Bone marrow (tissue), 2 donors: Measurements from ENCODE around the gene EXOSC10.
"Not testable (repeated sequence)": the region's sequence is repeated elsewhere in the genome, so short reads cannot be mapped to it uniquely, and the experiment has no call there.

Experiments used
- DNase-seq, 2 donors: peaks; one replicate each; lab custom pipeline; 2025; lab: John Stamatoyannopoulos, UW

The EXOSC10 gene

DNA sequence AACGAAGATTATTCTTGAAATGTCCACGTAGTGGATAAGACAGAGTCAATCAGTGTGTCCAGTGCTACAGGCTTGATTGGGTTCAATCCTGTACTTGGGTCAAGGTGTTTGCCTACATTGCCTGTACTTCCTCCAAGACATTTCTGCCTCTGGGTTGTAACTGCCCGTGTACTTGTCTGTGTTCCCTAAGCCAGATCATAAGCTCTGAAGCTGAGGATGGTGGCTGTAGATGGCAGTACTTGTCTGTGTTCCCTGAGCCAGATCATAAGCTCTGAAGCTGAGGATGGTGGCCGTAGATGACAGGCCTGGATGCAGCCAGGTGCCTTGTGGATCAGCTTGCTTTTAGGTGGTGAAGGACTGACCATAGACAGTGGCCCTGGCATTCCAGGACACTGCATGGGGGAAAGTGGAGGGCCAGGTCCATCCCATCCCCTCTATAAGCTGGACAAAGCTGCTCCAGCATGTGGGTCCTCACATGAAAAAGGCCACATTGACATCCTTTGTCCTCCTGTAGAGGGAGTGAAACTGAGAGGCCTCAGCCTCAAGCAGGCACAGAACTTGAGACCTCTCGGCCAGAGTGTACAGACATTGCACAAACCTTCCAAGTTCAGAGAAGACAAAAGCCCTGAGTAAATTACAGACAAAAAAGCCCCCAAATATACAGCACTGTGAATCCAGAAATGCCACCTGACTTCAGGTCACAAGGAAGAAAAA is 37.9 kb downstream of the EXOSC10 start:
- no peak for DNase-seq

- DNase-seq, result peak; percentile 46 to 52
These were observed 39.5 kb downstream of the EXOSC10 start, which contains the start of gene SRM for GRCh38 chr1:11059968-11060830. SRM (minus strand) TSS chr1:11060018; CDS start chr1:11059943, 75 bp downstream.

- no peak for DNase-seq
These were observed 40.3 kb downstream of the EXOSC10 start for GRCh38 chr1:11059155-11059967.

- no peak for DNase-seq
These were observed 41.0 kb downstream of the EXOSC10 start for GRCh38 chr1:11058595-11059154.

- no peak for DNase-seq
These were observed 41.6 kb downstream of the EXOSC10 start for GRCh38 chr1:11058026-11058425.

- DNase-seq, result no peak
These were observed 42.2 kb downstream of the EXOSC10 start for GRCh38 chr1:11057477-11057876.

DNA sequence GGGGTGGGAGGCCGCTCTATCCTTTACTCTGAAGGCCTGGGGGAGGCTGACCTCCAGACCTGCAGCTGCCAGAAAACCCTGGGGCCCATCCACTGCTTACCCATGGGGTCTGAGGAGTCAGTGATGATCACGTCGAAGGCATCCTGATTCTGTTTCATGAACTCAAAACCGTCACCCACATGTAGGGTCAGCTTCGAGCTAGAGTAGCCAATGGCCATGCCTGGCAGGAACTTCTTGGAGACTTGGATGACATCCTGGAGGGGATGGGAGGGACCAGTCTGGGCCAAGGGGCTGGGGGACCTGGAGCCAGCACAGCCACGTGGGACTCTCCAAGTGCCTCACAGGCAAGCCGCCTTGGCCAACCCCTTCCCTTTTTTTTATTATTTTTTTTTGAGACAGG is 43.2 kb downstream of the EXOSC10 start:
- DNase-seq, result no peak

DNA sequence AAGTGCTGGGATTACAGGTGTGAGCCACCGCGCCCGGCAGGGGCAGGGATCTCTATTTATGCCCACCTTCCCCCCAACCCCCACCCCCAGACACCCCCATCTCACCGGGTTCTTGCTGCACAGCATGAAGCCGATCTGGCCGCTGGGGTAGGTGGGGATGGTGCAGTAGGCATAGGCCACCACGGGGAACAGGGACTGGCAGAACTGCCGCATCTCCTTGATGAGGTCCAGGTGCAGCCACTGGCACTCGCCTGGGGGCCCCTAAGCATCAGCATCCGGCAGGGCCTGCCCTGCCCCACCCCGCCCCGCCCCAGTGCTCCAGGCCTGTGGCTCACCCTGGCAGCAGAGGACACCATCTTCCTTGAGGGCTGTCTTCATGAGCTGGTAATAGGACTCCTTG is 44.0 kb downstream of the EXOSC10 start:
- DNase-seq, result no peak

DNA sequence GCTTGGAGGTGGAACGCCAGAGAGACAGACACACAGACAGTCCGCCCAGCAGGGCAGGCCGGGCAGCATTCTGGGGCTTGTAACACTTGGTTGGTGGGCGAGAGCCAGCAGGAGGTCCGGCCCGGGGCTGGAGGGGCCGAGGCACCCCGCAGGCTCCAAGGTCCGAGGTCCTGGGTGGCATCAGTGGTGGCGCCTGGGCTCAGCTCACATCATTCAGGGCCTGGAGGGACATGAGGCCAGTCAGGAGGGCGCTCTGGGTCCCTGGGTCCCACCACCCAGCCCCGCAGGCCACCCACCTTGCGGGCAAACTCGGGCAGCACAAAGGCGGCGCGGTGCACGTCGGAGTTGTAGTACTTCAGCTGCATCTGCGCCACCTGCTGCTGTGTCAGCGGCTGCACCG is 45.0 kb downstream of the EXOSC10 start:
- no peak for DNase-seq

- no peak for DNase-seq
These were observed 45.5 kb downstream of the EXOSC10 start for GRCh38 chr1:11054181-11054580.

DNA sequence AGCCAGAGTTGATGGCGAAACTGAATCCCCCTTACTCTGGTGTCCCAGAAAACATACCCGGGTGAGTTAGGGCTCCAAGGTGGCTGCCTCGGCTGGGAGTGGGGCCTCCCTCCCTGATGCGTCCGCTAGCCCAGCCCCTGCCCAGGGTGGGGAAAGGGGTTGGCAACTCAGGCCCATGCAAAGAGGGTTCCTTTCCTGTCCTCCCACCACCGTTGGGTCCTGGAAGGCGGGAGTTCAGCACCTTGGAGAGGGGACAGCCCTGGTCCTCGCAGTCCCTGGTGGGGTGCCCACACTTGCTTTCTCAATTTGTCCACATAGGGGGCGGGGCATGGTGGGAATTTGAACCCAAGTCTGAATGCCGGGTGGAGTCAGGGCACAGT is 45.9 kb downstream of the EXOSC10 start:
- no peak for DNase-seq

GRCh38 chr1:11052839-11053757 is 46.6 kb downstream of the EXOSC10 start:
- no peak for DNase-seq

GRCh38 chr1:11051781-11052511 is 47.7 kb downstream of the EXOSC10 start:
- no peak for DNase-seq

GRCh38 chr1:11051121-11051520 is 48.5 kb downstream of the EXOSC10 start:
- DNase-seq, result not testable (repeated sequence)

GRCh38 chr1:11046625-11047365 is 52.9 kb downstream of the EXOSC10 start, which contains the start of gene MASP2:
MASP2 (minus strand) TSS chr1:11047239; CDS start chr1:11047207, 32 bp downstream.
- no peak for DNase-seq

DNA sequence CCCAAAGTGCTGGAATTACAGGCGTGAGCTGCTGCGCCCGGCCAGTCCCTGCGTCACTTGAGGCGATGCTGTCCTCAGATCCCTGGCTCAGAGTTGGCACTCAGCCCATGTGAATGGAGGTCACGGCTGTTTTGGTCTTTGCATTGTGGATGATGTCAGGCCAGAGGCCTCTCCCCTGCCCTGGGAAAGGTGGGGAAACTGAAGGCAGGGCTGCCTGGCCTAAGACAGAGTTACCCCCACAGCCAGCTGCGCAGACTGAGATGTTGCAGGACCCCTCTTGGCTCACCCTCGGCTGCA is 53.5 kb downstream of the EXOSC10 start:
- no peak for DNase-seq

DNA sequence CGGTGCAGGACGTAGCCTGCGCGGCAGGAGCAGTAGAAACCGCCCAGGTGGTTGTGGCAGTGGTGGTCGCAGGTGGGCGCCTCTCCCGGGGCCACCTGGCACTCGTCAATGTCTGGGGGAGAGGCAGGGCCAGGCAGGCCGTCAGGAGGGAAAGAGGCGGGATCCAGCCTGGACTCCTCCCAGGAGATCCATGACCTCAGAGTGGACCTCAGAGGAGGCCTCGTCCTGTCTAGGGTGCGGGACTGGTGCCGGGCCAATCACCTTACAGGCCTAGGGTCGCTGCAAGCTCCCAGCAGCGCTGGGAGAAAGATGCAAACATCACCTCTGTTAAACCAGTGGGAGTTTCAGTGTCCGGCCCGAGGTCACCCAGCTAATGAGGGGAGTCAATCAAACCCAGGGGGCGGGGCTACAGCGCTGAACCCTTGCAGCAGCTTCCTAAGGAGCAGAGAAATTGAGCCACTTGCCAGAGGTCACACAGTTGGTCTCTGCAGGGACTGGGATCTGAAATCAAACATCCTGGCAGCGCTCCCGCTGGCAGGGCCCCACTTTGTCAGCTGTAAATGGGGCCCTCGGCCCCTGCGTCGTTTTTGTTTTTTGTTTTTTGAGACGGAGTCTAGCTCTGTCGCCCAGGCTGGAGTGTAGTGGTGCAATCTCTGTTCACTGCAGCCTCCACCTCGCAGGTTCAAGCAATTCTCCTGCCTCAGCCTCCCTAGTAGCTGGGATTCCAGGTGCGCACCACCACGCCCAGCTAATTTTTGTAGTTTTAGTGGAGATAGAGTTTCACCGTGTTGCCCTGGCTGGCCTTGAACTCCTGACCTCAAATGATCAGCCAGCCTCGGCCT is 54.0 kb downstream of the EXOSC10 start:
- DNase-seq, result no peak

DNA sequence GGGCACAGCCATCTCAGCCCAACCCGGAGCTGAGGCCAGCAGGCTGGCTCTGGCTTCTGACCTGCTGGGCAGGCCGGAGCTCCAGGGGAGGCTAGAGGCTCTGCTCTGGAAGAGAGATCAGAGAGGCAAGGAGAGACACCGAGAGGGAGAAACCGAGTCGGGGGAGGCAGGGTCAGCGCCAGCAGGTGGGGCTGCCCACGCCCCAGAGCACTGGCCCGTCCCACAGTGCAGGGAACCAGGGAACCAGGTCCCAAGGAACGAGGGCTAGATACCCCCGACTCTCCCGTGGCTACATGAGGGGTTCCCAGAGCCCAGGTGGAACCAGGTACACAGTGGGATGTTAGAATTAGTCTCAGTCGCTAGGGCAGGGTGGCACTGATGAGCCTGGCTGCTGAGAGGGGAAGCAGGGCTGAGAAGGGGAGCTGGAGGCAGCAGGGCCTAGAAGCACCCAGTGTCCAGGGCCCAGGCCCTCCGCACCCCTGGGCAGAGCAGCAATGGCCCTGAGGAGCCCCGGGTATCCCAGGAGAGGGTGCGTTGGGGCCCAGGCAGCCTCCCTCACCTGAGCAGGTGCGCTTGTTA is 54.7 kb downstream of the EXOSC10 start:
- no peak for DNase-seq
